ENCODE data around the gene TAOK1.

DNA sequence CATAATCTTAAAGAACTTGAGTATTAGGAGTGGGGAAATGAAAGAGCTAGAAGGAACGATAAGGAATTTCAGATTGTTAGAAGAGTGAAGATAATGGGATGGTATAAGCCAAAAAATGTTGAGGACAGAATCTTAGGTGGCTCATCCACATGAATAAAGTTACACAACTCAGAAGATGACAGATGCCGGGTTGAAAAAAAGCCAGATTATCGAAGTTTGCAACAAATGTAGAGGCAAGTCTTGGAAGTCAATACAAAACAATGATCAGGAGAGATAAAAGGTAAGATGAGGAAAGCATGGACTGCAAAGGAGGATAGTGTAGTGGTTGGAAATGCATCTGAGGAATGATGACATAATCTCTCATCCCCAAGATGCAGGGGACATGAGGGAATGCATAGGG is 45.1 kb upstream of the TAOK1 start:
- TF ChIP-seq, protein P1, sequence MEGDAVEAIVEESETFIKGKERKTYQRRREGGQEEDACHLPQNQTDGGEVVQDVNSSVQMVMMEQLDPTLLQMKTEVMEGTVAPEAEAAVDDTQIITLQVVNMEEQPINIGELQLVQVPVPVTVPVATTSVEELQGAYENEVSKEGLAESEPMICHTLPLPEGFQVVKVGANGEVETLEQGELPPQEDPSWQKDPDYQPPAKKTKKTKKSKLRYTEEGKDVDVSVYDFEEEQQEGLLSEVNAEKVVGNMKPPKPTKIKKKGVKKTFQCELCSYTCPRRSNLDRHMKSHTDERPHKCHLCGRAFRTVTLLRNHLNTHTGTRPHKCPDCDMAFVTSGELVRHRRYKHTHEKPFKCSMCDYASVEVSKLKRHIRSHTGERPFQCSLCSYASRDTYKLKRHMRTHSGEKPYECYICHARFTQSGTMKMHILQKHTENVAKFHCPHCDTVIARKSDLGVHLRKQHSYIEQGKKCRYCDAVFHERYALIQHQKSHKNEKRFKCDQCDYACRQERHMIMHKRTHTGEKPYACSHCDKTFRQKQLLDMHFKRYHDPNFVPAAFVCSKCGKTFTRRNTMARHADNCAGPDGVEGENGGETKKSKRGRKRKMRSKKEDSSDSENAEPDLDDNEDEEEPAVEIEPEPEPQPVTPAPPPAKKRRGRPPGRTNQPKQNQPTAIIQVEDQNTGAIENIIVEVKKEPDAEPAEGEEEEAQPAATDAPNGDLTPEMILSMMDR (IDR thresholded peaks at IDR 0.05; ENCODE audit: insufficient read depth, low read length) = no peak
- TF ChIP-seq GABPA (IDR thresholded peaks at IDR 0.05; ENCODE audit: low read depth) (no peak), POLR2AphosphoS5 (IDR thresholded peaks at IDR 0.05; ENCODE audit: low read depth) (no peak)

Data from HL-60 (cell line).